Tibial nerve (tissue), 4 donors: ENCODE measurements around the gene JAM2. TPM values are rescaled to one million over a fixed set of nuclear protein-coding genes. Genes with fewer than 3 reads are reported as not detected.

ENCODE experiments used
- DNase-seq, 2 donors: peaks; one replicate each; pipeline ENCODE4 v3.0.0-alpha.2; 2019; ENCODE audit warnings: low spot score in 2 of 2
- H3K27ac ChIP-seq, 4 donors: fragments of 200-600 bp; sonication (generic) in 3 of 4; one replicate each; pipeline ENCODE4 v1.5.1; 2017 to 2019; ENCODE audit warnings: mild to moderate bottlenecking in 1 of 4
- H3K27me3 ChIP-seq, 2 donors: fragments of 200-600 bp; sonication (generic) in 1 of 2; one replicate each; pipeline versions ENCODE4 v1.5.1 to v1.6.0; 2017 to 2019
- H3K36me3 ChIP-seq, 3 donors: fragments of 200-600 bp; sonication (generic); one replicate each; pipeline ENCODE4 v1.5.1; 2018 to 2019
- H3K4me1 ChIP-seq, 4 donors: fragments of 200-600 bp; sonication (generic) in 3 of 4; one replicate each; pipeline ENCODE4 v1.5.1; 2017 to 2019
- H3K4me3 ChIP-seq, 4 donors: fragments of 200-600 bp; sonication (generic) in 3 of 4; one replicate each; pipeline ENCODE4 v1.5.1; 2017 to 2019; ENCODE audit warnings: mild to moderate bottlenecking in 1 of 4, moderate library complexity in 1 of 4
- H3K9me3 ChIP-seq, 4 donors: fragments of 200-600 bp; sonication (generic) in 3 of 4; one replicate each; pipeline ENCODE4 v1.5.1; 2017 to 2019
- EP300 ChIP-seq, 2 donors: sonication (generic); formaldehyde crosslinking; IDR thresholded peaks; one replicate each; pipeline ENCODE4 v1.6.1; 2017; ENCODE audit warnings: antibody characterized with exemption in 2 of 2, mild to moderate bottlenecking in 1 of 2
- POLR2A ChIP-seq, 2 donors: fragments of 450-650 bp; IDR thresholded peaks; one replicate each; pipeline ENCODE4 v1.6.1; 2017; ENCODE audit warnings: antibody characterized with exemption in 2 of 2, mild to moderate bottlenecking in 2 of 2, moderate library complexity in 2 of 2
- WGBS, 2 donors: methylation state at CpG; one replicate each; pipeline ENCODE4 v1.1.5; 2018; 5-methylcytosine and 5-hydroxymethylcytosine counted together
- total RNA-seq, 4 donors: library from RNA; depleted of rRNA; stranded (reverse); fragments of >200 nt; gene quantifications; one replicate each; pipeline ENCODE4 v1.1.0, GENCODE V29; 2016
- TF ChIP-seq, protein P1 (sequence below), 5 experiments: fragments of 200-600 bp in 3 of 5; fragments of 450-650 bp in 2 of 5; sonication (generic) in 3 of 5; IDR thresholded peaks; one replicate each; pipeline ENCODE4 v1.5.1; 2016 to 2019; ENCODE audit warnings: antibody characterized with exemption in 5 of 5, mild to moderate bottlenecking in 3 of 5, moderate library complexity in 2 of 5

Gene JAM2, protein sequence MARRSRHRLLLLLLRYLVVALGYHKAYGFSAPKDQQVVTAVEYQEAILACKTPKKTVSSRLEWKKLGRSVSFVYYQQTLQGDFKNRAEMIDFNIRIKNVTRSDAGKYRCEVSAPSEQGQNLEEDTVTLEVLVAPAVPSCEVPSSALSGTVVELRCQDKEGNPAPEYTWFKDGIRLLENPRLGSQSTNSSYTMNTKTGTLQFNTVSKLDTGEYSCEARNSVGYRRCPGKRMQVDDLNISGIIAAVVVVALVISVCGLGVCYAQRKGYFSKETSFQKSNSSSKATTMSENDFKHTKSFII
- 10 to 100 TPM; 20.4 to 43.5 (median 35.2) TPM for total RNA-seq

DNA sequence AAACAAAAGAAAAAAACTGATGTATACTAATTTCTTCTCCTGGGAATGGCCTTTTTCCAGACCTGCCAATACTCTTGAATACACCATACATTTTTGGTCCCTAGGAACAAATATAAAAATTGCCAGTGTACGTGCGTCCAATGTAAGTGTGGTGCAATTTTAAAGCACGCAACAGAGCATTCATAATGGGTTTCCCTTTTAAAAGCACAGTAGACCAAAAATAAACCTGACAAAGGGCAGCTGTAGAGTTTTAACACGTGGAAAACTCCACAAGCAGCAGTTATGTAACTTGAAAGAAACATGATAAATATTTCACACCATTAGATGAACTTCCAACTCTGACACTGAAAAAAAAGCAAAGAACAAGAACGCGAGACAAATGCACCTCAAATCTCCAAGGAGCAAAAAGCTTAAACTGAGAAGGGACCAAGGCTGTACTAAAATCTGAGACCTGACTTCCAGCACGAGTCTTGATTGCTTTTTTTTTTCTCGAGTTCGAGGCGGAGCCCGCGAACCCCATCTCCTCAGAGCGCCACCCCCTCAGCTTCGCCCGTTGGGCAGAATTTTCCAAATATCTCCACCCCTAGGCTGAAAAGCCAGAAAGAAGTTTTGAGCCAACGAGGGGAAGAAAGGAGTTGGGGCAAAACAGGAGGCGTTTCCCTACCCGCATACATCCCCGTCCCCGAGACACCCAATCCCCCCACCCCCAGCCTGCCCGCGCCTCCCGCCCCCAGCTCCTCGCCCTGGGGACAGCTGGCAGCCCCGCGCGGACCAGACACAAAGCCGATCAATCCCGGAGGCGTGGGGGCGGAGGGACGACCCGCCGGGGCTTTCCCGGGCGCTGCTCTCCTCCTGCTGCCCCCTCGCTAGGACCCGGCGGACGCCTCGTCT, at the start of gene JAM2:
TSS of gene JAM2 (plus strand) at position 599 of the 891 bp plus-strand sequence. CDS start 564 bp downstream, outside the sequence.
- peak; percentile 16 to 30 for DNase-seq
- H3K27ac ChIP-seq, result peak within 1 kb of the TSS; percentile 82 to 95 (median 83)

DNA sequence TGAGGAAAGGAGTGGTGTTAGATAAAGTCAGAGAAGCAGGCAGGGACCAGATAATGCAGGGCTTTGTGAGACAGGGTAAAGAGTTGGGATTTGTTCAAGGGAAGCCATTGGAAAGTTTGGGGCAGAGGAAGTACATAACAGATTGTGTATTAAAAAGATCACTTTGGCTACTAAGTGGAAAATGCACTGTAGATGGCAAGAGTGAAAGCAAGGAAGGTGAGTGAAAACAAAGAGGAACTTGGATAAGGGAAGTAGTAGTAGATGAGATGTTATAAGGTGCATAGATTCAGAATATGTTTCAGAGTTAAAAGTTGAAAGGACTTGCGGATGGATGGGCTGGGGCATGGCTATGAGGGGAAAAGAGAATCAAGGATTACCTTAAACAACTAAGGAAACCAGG, 49.2 kb upstream of the JAM2 start:
- peaks cover 0 to 91% (median 4%) of the 10 kb centered on the region in 3 donors for H3K36me3 ChIP-seq
- TF ChIP-seq, protein P1, sequence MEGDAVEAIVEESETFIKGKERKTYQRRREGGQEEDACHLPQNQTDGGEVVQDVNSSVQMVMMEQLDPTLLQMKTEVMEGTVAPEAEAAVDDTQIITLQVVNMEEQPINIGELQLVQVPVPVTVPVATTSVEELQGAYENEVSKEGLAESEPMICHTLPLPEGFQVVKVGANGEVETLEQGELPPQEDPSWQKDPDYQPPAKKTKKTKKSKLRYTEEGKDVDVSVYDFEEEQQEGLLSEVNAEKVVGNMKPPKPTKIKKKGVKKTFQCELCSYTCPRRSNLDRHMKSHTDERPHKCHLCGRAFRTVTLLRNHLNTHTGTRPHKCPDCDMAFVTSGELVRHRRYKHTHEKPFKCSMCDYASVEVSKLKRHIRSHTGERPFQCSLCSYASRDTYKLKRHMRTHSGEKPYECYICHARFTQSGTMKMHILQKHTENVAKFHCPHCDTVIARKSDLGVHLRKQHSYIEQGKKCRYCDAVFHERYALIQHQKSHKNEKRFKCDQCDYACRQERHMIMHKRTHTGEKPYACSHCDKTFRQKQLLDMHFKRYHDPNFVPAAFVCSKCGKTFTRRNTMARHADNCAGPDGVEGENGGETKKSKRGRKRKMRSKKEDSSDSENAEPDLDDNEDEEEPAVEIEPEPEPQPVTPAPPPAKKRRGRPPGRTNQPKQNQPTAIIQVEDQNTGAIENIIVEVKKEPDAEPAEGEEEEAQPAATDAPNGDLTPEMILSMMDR (IDR thresholded peaks at IDR 0.05), result no peak
- TF ChIP-seq POLR2A (IDR thresholded peaks at IDR 0.05) (no peak), EP300 (IDR thresholded peaks at IDR 0.05) (no peak)
- 98 to 100% methylated on average over 1 of the region's 1 CpG for WGBS, 2 donors

More for the DNA sequence above, at the start of gene JAM2:
- WGBS, 2 donors, result 1% methylated on average over 28 to 30 of the region's 41 CpGs
- Histone ChIP-seq H3K4me1 (peaks cover 0 to 21% (median 0%) of the 10 kb centered on the region in 4 donors), H3K27me3 (peaks cover 0 to 3% of the 10 kb centered on the region in 2 donors), H3K9me3 (no peaks in the 10 kb centered on the region), H3K36me3 (no peaks in the 10 kb centered on the region), H3K4me3 (peak within 1 kb of the TSS; percentile 68 to 89 (median 75))
- TF ChIP-seq, protein P1 (IDR thresholded peaks at IDR 0.05), result no peak
- peak in 1 of 2 donors; percentile 55 for TF ChIP-seq EP300 (IDR thresholded peaks at IDR 0.05)

DNA sequence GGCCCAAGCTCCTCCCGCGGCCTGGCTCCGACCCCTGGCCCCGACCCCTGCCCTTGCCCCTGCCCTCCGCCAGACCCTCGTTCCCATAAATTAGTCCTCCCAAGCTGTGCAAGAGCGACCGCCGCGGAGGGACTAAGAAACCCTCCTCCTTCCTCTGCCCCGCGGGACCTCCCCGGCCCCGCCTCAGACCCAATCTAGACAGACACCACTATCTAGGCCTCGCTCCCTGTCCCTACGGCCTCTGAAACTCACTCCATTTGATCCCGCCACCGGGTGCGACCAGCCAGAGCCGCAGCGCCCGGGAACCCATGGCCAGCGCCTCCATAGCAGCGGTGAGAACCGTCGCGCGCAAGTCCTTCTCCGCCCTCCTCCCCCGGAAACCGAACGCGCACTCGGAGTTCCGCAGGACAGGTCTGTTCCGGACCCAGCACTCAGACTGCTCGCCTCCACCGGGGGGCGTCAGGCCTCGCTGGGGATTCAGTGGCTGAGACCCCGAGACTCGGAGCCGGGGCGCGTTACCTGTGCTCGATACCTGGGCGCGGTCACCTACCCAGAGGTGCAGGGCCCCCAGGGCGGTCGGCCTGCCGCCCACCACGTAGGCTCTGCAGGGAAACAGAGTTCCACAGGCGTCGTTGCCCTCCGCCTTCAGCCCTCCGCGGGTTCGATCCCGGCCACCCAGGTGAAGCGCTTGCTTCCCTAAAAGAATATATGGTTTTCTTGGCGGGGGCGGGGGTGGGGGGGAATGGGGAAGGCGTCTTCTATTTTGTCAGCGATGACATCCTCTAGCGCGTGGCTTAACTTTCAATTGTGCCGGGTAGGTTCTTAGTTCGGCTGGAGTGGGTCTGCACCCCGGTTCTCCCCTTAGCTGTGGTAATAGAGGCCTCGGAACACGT, 31.7 kb upstream of the JAM2 start, which contains the start of gene MRPL39:
TSS of gene MRPL39 (minus strand) at position 331 of the 893 bp plus-strand sequence. CDS start at position 325, 6 bp downstream.
- Histone ChIP-seq H3K27ac (peak within 1 kb of the TSS; percentile 65 to 91 (median 88)), H3K4me3 (peak within 1 kb of the TSS; percentile 80 to 93 (median 83)), H3K36me3 (peaks cover 0 to 30% (median 2%) of the 10 kb centered on the region in 3 donors), H3K4me1 (peaks cover 0 to 42% (median 8%) of the 10 kb centered on the region in 4 donors), H3K9me3 (no peaks in the 10 kb centered on the region), H3K27me3 (no peaks in the 10 kb centered on the region)
- DNase-seq, result peak; percentile 58 to 76
- TF ChIP-seq EP300 (IDR thresholded peaks at IDR 0.05) (peak in 1 of 2 donors; percentile 81), POLR2A (IDR thresholded peaks at IDR 0.05) (no peak)
- TF ChIP-seq, protein P1 (IDR thresholded peaks at IDR 0.05), result peak; percentile 32 to 75 (median 48)
- WGBS, 2 donors, result 1% methylated on average over 36 to 66 of the region's 71 CpGs

More for the DNA sequence above, 49.2 kb upstream of the JAM2 start:
- Histone ChIP-seq H3K27ac (no peak overlapping the region), H3K4me3 (no peak overlapping the region), H3K4me1 (no peaks in the 10 kb centered on the region), H3K9me3 (no peaks in the 10 kb centered on the region), H3K27me3 (no peaks in the 10 kb centered on the region)
- no peak for DNase-seq

GRCh38 chr21:25608044-25608737, 30.9 kb upstream of the JAM2 start:
- no peak for TF ChIP-seq EP300 (IDR thresholded peaks at IDR 0.05)
- TF ChIP-seq POLR2A (IDR thresholded peaks at IDR 0.05), result no peak
- TF ChIP-seq, protein P1 (IDR thresholded peaks at IDR 0.05), result peak; percentile 84 to 91 (median 87)
- DNase-seq, result peak; percentile 75 to 85
- 5 to 8% methylated on average over 18 of the region's 18 CpGs for WGBS, 2 donors
- Histone ChIP-seq H3K9me3 (no peaks in the 10 kb centered on the region), H3K27me3 (no peaks in the 10 kb centered on the region), H3K4me3 (peak overlapping the region; percentile 80 to 93 (median 83)), H3K36me3 (peaks cover 0 to 22% (median under 1%) of the 10 kb centered on the region in 3 donors), H3K27ac (peak overlapping the region; percentile 65 to 91 (median 88)), H3K4me1 (peaks cover 0 to 40% (median 8%) of the 10 kb centered on the region in 4 donors)
